Middle frontal gyrus (tissue), 1 donor: Measurements from ENCODE around the gene R3HDM1.
"Not testable (repeated sequence)": the region's sequence is repeated elsewhere in the genome, so short reads cannot be mapped to it uniquely, and the experiment has no call there.

ENCODE experiments used
- DNase-seq: peaks from one replicate; pipeline ENCODE4 v3.0.0-alpha.2; 2015; ENCODE audit warnings: low spot score; ENCODE audit errors: extremely low spot score

Gene R3HDM1

GRCh38 chr2:135570884-135571283, 39.6 kb downstream of the R3HDM1 start:
- no peak for DNase-seq

DNA sequence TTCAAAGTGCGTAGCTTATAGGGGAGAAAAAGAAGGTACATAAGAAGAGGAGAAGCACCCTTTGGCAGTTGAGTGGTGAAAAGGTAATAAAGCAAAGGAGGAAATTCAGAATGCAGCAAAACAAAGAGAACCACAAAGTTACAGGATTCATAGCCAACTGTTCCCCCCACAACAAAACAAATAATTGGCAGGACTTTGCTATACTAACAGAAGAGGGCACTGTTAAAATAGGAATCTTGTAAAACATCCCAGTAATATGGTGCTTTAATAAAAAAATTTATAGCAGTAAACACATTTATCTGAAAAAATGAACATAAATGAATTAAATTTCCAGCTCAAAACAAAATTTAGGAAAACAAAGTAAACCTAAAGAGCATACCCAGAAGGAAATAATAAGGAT, 42.3 kb downstream of the R3HDM1 start:
- DNase-seq, result no peak

DNA sequence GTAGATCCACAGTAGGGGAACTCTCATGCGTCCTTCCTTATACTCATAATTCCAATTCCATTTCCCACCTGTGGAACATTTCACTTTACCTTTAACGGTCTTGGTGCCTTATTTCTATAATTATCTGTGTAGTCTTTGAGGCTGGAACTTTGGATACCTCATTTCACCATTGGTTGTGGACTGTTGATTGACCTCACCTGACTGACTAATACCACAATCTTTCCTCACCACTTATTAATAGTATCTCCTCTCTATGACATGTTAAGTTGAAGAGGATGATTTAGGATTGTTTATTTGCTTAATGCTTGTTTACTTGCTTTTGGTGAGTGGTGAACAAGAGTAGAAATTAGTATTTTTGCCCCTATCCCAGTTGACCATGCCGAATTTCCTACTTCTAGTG, 50.0 kb downstream of the R3HDM1 start:
- no peak for DNase-seq

DNA sequence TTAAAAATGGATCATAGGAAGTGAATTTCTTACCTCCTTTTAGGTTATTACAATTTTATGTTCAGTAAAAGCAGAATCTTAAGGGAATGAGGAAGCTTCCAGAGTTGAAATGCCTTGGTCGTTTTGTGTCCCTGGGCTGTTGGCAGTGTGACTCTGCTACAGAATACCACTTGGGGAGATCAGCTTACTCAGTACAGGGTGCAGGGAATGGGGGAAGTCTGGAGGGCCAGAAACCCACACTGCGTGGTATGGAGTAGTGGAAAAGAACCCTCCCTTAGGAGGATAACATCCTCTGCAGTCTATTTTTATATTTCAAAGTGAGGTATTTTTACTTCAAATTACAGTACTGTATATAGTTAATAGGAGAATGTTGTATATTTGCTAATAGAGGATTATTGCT, 51.1 kb downstream of the R3HDM1 start:
- no peak for DNase-seq

DNA sequence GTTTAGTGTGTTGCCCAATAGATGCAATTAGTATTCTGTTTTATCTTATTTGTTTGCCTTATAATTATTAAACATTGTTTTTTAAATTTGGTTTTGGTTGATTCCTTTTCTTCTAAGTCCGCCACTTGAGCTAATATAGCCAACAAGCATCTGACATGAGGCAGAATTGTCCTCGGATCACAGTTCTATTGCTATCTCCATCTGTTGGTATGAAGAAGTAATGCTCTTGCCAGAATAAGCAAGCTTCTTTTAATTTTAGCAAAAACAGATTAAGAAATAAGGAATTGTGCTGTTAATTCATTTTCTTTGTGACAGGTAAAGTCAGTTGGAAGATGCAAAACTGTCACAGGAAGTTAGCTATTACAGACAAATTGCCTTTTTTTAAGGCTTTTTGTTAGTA, 54.3 kb downstream of the R3HDM1 start:
- no peak for DNase-seq

DNA sequence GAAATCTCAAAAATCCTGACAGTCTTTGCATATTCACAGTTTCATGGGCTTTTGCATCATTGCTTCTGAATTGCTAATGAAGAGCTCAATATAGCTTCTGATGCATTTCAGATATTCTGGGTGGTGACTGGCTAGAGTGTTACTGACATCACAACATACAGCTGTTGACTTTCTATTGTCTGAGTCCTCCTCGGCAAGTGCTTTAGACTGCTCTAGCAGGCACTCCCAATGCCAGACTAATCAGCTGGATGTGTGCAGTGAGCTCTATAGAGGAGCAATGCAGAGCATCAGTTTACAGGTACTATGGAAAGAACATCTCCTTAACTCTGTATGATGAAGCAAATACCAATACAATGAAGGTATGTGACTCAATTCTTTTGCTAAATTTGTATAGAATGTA, 54.9 kb downstream of the R3HDM1 start:
- DNase-seq, result peak; percentile 44

GRCh38 chr2:135587958-135588357, 56.7 kb downstream of the R3HDM1 start:
- no peak for DNase-seq

DNA sequence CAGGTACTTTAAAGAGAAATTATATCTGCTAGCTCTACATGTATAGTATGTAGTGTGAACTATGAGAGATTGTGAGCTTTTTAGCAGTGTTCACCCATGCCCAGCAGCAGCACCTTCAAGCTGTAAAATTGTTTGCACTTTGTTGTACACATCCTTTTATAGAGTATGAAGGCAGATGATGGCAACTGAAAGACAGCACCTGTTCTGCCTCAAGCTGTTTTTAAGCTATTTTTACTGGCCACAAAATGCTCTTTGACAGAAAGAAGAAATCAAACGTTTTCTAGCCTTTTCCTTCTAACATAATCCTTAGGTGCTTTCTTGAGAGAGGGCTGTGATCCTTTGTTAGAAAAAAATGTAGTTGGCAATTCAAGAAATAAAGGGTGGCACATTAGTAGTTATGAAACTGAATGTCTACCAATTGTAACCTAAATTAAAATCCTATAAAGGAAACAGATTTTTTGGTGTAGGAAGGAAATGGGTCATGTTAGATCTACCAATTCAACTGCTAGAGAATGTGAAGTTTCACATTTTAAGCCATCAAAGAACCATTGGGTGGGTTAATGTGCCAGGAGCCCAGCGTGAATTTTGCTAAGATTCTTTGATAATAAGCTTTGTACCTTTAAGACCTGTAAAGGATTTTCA, 59.5 kb downstream of the R3HDM1 start:
- DNase-seq, result no peak

DNA sequence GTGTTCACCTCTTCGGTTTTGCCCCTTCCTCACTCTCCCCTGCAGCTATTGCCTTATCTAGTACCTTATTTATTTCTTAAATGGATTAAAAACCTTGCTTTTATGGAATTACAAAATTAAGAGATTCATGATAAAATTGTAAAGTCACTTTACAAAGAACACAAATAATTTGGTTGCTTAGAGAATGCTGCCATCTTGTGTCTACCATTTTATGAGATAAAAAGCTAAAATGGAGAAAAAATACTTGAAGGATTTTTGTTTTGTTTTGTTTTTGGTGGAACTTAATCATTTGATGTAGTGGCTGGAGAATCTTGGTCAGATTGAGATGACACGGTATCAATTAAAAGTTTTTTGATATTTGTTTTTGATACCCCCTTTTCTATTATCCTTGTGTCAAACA, 69.6 kb downstream of the R3HDM1 start:
- DNase-seq, result no peak

- no peak for DNase-seq
Measured at GRCh38 chr2:135603543-135603942, 72.3 kb downstream of the R3HDM1 start.

- no peak for DNase-seq
Measured at GRCh38 chr2:135607561-135607960, 76.3 kb downstream of the R3HDM1 start.

DNA sequence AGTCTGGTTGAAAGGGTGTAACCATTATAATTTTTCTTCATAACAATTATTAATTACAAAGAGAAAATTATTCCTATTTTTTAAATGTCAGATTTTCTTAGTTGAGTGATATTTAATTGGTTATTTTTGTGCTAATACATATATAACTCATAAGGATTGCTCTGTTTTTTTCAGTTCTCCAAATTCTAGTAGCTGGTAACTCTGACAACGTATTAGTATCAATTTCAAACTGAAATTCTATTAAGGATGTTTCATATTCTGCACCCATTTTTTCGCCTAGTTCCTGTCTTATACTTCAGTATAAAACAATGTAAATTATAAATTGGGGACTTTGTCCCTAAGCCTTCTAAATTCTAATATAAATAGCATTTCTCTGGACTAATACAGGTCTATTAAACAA, 81.0 kb downstream of the R3HDM1 start:
- no peak for DNase-seq

GRCh38 chr2:135615404-135615803, 84.1 kb downstream of the R3HDM1 start:
- DNase-seq, result no peak

- no peak for DNase-seq
Measured at GRCh38 chr2:135617501-135618015, 86.3 kb downstream of the R3HDM1 start.

DNA sequence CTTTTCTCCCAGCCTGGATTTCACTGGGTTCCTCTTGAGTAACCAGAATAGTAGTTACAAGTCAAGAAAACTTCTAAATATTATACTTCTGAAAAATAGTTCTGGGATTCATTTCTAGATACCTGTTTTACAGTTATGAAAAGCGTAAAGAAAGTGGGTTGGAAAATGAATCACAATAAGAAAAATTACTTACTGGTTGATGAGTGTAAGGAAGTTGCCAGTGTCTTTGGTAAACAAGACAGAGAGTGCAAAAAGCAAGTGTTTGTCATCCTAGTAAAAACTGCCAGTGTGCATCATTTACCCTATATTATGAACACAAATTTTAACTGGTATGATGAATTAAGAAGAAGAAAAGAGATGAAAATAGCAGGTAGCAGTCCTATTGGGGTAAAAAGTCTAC, 88.9 kb downstream of the R3HDM1 start:
- no peak for DNase-seq

- DNase-seq, result no peak
Measured at GRCh38 chr2:135629520-135629919, 98.2 kb downstream of the R3HDM1 start.

DNA sequence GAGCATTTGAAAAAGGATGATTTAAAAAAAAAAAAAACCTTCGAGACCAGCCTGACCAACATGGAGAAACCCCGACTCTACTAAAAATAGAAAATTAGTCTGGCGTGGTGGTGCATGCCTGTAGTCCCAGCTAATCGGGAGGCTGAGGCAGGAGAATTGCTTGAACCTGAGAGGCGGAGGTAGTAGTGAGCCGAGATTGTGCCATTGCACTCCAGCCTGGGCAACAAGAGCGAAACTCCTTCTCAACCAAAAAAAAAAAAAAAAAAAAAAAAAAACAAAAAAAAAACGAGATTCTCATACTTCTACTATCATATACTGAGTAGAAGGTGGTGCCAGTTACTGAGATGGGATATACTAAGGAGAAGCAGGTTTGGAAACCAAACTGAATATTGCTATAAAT, 98.8 kb downstream of the R3HDM1 start:
- DNase-seq, result not testable (repeated sequence)

DNA sequence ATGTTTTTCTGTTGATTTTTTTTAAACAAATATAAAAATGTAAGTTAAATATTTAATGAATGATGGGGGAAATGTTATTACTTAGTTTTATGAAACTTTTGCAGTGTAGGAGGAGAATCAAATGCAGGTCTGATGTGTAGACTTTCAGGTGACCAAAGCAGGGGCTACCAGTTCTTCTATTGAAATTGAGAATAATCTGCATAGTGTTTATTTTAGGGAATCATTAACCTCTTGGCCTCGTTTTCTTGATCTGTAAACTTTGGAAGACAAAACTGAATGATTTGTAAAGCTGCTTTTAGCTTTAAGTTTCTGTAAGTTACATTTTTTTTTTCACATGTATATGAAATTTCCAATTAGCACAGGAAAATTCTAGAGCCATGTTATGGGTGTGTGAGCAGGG, 99.2 kb downstream of the R3HDM1 start:
- DNase-seq, result no peak

GRCh38 chr2:135633582-135633981, 102.3 kb downstream of the R3HDM1 start:
- no peak for DNase-seq

GRCh38 chr2:135635212-135635835, 104.0 kb downstream of the R3HDM1 start:
- no peak for DNase-seq

DNA sequence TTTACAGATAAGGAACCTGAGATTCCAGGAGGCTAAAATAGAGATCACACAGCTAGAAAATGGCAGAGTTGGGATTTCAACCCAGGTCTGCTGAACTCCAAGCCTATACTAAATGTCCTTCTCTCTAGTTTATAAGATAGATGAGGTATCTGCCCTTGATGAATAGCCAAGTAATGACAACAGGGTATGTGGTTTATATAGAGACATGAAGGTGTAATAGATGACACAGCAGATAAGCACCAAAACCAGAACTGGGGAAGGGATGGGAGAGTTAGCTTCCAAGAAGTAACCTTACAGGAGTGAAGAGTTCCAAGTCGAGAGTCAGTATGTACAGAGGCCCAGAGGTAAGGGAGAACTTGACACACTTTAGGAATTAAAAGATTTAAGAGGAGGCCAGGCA, 105.7 kb downstream of the R3HDM1 start:
- DNase-seq, result no peak

DNA sequence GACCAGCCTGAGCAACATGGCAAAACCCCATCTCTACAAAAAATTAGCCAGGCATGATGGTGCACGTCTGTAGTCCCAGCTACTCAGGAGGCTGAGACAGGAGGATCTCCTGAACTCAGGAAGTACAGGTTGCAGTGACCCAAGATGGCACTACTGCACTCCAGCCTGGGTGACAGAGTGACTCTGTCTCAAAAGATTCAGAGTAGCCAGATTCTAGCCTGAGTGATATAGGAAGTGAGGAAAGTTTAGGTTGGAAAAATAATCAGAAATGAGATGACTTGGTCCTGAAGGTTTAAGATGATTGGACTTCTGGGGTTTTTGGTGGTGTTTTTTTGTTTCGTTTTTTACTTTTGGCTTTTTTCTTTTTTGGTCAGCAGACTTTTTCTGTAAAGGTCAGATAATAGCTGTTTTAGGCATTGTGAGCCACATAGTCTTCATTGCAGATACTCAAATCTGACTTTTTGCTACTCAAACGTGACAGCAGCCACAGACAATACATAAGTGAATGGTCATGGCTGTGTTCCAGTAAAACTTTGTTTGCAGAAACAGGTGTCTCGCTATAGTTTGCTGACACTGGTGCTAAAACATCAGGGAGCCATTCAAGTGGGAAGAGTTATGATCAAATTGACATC, 106.3 kb downstream of the R3HDM1 start:
- no peak for DNase-seq

GRCh38 chr2:135638825-135639224, 107.5 kb downstream of the R3HDM1 start:
- DNase-seq, result no peak
